Colon (tissue), 2 donors: Measurements from ENCODE around the gene KCNQ2.

Source experiments
- FAIRE-seq: peaks from 2 replicates; lab custom pipeline; 2012; peaks lifted over from hg19 to GRCh38; lab: Jason Lieb, UNC
- donor health status: control.
- donor health status: control.

Gene KCNQ2

GRCh38 chr20:63356931-63357879 is 115.2 kb downstream of the KCNQ2 start:
- no peak for FAIRE-seq

- no peak for FAIRE-seq
Observed at GRCh38 chr20:63356511-63356910, 115.9 kb downstream of the KCNQ2 start.

GRCh38 chr20:63355781-63356295 is 116.6 kb downstream of the KCNQ2 start:
- FAIRE-seq, result no peak

- FAIRE-seq, result no peak
Observed at GRCh38 chr20:63354636-63355350, 117.7 kb downstream of the KCNQ2 start.

- no peak for FAIRE-seq
Observed at GRCh38 chr20:63352811-63353221, 119.6 kb downstream of the KCNQ2 start.

GRCh38 chr20:63351811-63352591 is 120.5 kb downstream of the KCNQ2 start:
- FAIRE-seq, result no peak

- no peak for FAIRE-seq
Observed at GRCh38 chr20:63351326-63351700, 121.1 kb downstream of the KCNQ2 start.

- no peak for FAIRE-seq
Observed at GRCh38 chr20:63350597-63351325, 121.7 kb downstream of the KCNQ2 start.
